Neural cell (in vitro differentiated cells): ENCODE data around the gene LNX2. TPM values are rescaled to one million over a fixed set of nuclear protein-coding genes. Genes with fewer than 3 reads are reported as not detected.

Experiments
- H2AFZ ChIP-seq: fragments of 200-600, 300-800 bp; sonication (generic), shearing (Covaris generic); 2 replicates; pipeline ENCODE4 v1.6.0; 2014; ENCODE audit warnings: low read depth, mild to moderate bottlenecking, antibody characterized with exemption, low read length, moderate library complexity
- H3F3A ChIP-seq: fragments of 200-600 bp; shearing (Covaris generic); 2 replicates; pipeline ENCODE4 v1.6.1; 2016; ENCODE audit warnings: mild to moderate bottlenecking, moderate library complexity, mixed read lengths, antibody characterized with exemption, low read length; ENCODE audit not compliant: insufficient read depth, poor library complexity, severe bottlenecking
- H3K27ac ChIP-seq: fragments of 200-600, 300-800 bp; sonication (generic), shearing (Covaris generic); 2 replicates; pipeline ENCODE4 v1.5.1; 2014; ENCODE audit warnings: mild to moderate bottlenecking, low read length, moderate library complexity
- H3K27me3 ChIP-seq: fragments of 300-800, 200-600 bp; sonication (generic), shearing (Covaris generic); 2 replicates; pipeline ENCODE4 v1.6.0; 2014; ENCODE audit warnings: mild to moderate bottlenecking, low read depth, low read length, moderate library complexity; ENCODE audit not compliant: insufficient read depth
- H3K36me3 ChIP-seq: fragments of 300-800, 200-600 bp; sonication (generic), shearing (Covaris generic); 2 replicates; pipeline ENCODE4 v1.5.1; 2014; ENCODE audit warnings: mild to moderate bottlenecking, antibody characterized with exemption, low read length, moderate library complexity; ENCODE audit not compliant: insufficient read depth
- H3K4me2 ChIP-seq: fragments of 300-800, 200-600 bp; sonication (generic), shearing (Covaris generic); 2 replicates; pipeline ENCODE4 v1.6.0; 2014; ENCODE audit warnings: mild to moderate bottlenecking, low read length
- H3K4me3 ChIP-seq: fragments of 300-800, 200-600 bp; sonication (generic), shearing (Covaris generic); 2 replicates; pipeline ENCODE4 v1.5.1; 2014; ENCODE audit warnings: mild to moderate bottlenecking, low read length, moderate library complexity
- H3K79me2 ChIP-seq: fragments of 200-600 bp; shearing (Covaris generic); replicated peaks from 2 replicates; pipeline ENCODE4 v1.6.0; 2014; ENCODE audit warnings: mild to moderate bottlenecking, low read length, moderate library complexity; ENCODE audit not compliant: insufficient read depth
- H3K9ac ChIP-seq: fragments of 300-800, 200-600 bp; sonication (generic), shearing (Covaris generic); 2 replicates; pipeline ENCODE4 v1.6.1; 2016; ENCODE audit warnings: mild to moderate bottlenecking, low read length, mixed read lengths
- H3K9me2 ChIP-seq: fragments of 200-600 bp; shearing (Covaris generic); 2 replicates; pipeline ENCODE4 v1.6.1; 2016; ENCODE audit warnings: mild to moderate bottlenecking, low read length, mixed read lengths; ENCODE audit not compliant: insufficient read depth
- H3K9me3 ChIP-seq: fragments of 200-600, 300-800 bp; sonication (generic), shearing (Covaris generic); 2 replicates; pipeline ENCODE4 v1.6.1; 2016; ENCODE audit warnings: mild to moderate bottlenecking, mixed run types, low read length, moderate library complexity, mixed read lengths
- H4K20me1 ChIP-seq: fragments of 200-600 bp; shearing (Covaris generic); 2 replicates; pipeline ENCODE4 v1.6.1; 2016; ENCODE audit warnings: mild to moderate bottlenecking, mixed run types; ENCODE audit not compliant: insufficient read depth
- EP300 ChIP-seq: fragments of 450-650 bp; conservative IDR thresholded peaks from 2 replicates; pipeline ENCODE4 v1.6.1; 2014; ENCODE audit warnings: antibody characterized with exemption, mild to moderate bottlenecking, moderate library complexity; ENCODE audit not compliant: poor library complexity, severe bottlenecking
- EZH2 ChIP-seq: fragments of 200-600, 300-800 bp; shearing (Covaris generic), sonication (generic); IDR thresholded peaks from 2 replicates; pipeline ENCODE4 v1.6.1; 2014; ENCODE audit warnings: antibody characterized with exemption, low read length, borderline replicate concordance, mild to moderate bottlenecking; ENCODE audit not compliant: insufficient read depth, poor library complexity, severe bottlenecking
- MXI1 ChIP-seq: fragments of 450-650 bp; conservative IDR thresholded peaks from 2 replicates; pipeline ENCODE4 v1.6.1; 2014; ENCODE audit warnings: antibody characterized with exemption, mild to moderate bottlenecking; ENCODE audit not compliant: poor library complexity, severe bottlenecking
- POLR2AphosphoS5 ChIP-seq: IDR thresholded peaks from 2 replicates; pipeline ENCODE4 v1.6.1; 2012
- RAD21 ChIP-seq: fragments of 450-650 bp; conservative IDR thresholded peaks from 2 replicates; pipeline ENCODE4 v1.6.1; 2014; ENCODE audit warnings: antibody characterized with exemption, mild to moderate bottlenecking, moderate library complexity
- SMC3 ChIP-seq: fragments of 450-650 bp; conservative IDR thresholded peaks from 2 replicates; pipeline ENCODE4 v1.6.1; 2014; ENCODE audit warnings: antibody characterized with exemption, mild to moderate bottlenecking, moderate library complexity; ENCODE audit not compliant: poor library complexity
- TAF1 ChIP-seq: IDR thresholded peaks from 2 replicates; pipeline ENCODE4 v1.6.1; 2012; ENCODE audit warnings: low read depth
- polyA plus RNA-seq: library from polyadenylated mRNA; depleted of rRNA; stranded (reverse); fragments of >200 nt; gene quantifications from 2 replicates; pipeline ENCODE4 v1.2.3, GENCODE V29; 2014
- TF ChIP-seq, protein P1 (sequence below): fragments of 450-650 bp; IDR thresholded peaks from 2 replicates; pipeline ENCODE4 v1.5.1; 2014; ENCODE audit warnings: antibody characterized with exemption, mild to moderate bottlenecking, moderate library complexity; ENCODE audit not compliant: poor library complexity, severe bottlenecking
- TF ChIP-seq, protein P2 (sequence below): IDR thresholded peaks from 2 replicates; pipeline ENCODE4 v1.6.1; 2012; ENCODE audit warnings: borderline replicate concordance

Gene LNX2
- polyA plus RNA-seq, 1 donor from 2014 or later, result 4.2 TPM

DNA sequence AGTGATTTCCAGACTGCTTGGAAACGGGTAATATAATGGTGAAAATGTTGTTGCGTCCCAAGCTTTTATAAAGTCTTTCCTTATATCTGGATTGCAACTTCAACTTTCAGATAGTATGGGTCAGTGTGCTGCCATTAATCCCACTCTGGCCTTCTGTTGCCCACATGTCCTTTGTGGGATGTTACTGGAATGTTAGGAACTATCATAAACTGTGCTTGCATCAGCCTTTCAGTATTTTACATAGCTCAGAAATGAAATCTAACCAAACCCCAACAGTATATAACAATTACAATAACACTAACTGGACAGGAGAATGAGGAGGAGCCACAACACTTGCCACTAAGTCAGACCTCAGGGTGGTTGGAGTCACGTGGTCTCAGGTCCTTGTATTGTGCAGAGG is 78.9 kb downstream of the LNX2 start:
- Histone ChIP-seq H3K27ac (no peak overlapping the region), H4K20me1 (no peaks in the 10 kb centered on the region), H3K9me3 (no peaks in the 10 kb centered on the region), H3K9ac (no peak overlapping the region), H2AFZ (no peak overlapping the region), H3K4me2 (no peak overlapping the region), H3K36me3 (no peaks in the 10 kb centered on the region), H3K79me2 (no peaks in the 10 kb centered on the region), H3K4me3 (no peak overlapping the region), H3F3A (no peaks in the 10 kb centered on the region), H3K27me3 (no peaks in the 10 kb centered on the region), H3K9me2 (no peaks in the 10 kb centered on the region)
- no peak for TF ChIP-seq RAD21
- TF ChIP-seq TAF1, result no peak
- no peak for TF ChIP-seq EZH2
- TF ChIP-seq, protein P1, sequence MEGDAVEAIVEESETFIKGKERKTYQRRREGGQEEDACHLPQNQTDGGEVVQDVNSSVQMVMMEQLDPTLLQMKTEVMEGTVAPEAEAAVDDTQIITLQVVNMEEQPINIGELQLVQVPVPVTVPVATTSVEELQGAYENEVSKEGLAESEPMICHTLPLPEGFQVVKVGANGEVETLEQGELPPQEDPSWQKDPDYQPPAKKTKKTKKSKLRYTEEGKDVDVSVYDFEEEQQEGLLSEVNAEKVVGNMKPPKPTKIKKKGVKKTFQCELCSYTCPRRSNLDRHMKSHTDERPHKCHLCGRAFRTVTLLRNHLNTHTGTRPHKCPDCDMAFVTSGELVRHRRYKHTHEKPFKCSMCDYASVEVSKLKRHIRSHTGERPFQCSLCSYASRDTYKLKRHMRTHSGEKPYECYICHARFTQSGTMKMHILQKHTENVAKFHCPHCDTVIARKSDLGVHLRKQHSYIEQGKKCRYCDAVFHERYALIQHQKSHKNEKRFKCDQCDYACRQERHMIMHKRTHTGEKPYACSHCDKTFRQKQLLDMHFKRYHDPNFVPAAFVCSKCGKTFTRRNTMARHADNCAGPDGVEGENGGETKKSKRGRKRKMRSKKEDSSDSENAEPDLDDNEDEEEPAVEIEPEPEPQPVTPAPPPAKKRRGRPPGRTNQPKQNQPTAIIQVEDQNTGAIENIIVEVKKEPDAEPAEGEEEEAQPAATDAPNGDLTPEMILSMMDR, result no peak
- no peak for TF ChIP-seq EP300

DNA sequence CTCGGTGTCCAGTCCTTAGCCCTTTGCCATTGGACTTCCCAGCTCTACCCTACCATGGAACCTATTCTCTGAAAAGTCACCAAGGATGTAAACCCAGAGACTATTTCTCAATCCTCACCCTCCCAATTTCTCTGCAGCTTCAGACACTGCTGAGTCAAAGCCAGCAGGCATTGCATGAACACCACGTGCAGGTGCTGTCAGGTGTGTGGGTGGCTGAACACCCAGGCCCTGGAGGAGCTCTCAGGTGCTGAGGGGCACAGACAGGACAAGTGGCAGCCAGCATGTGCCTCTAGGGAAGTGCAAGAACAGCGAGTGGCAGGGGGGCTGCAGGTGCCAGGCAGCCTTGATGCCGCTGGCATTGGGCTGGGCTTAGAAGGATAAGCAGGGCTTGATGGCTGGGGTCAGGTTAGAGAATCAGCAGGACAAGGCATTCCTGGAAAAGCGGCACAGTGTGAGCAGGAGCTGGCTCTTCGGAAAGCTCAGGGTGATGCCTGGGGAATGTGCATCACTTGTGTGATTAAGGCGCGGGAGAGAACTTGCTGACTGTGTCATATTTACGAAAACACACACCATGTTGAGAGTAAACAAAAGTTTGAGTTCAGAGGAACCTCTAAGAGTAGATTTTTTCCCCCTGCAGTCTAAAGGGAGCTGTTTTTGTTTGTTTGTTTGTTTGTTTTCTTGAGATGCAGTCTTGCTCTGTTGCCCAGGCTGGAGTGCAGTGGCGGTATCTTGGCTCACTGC is 83.8 kb downstream of the LNX2 start:
- Histone ChIP-seq H3F3A (no peaks in the 10 kb centered on the region), H2AFZ (no peak overlapping the region), H3K79me2 (no peaks in the 10 kb centered on the region), H3K27me3 (no peaks in the 10 kb centered on the region), H3K4me2 (no peak overlapping the region), H4K20me1 (no peaks in the 10 kb centered on the region), H3K36me3 (no peaks in the 10 kb centered on the region), H3K27ac (no peak overlapping the region), H3K9me2 (no peaks in the 10 kb centered on the region), H3K4me3 (no peak overlapping the region), H3K9ac (no peak overlapping the region), H3K9me3 (no peaks in the 10 kb centered on the region)
- no peak for TF ChIP-seq EP300
- TF ChIP-seq, protein P2, sequence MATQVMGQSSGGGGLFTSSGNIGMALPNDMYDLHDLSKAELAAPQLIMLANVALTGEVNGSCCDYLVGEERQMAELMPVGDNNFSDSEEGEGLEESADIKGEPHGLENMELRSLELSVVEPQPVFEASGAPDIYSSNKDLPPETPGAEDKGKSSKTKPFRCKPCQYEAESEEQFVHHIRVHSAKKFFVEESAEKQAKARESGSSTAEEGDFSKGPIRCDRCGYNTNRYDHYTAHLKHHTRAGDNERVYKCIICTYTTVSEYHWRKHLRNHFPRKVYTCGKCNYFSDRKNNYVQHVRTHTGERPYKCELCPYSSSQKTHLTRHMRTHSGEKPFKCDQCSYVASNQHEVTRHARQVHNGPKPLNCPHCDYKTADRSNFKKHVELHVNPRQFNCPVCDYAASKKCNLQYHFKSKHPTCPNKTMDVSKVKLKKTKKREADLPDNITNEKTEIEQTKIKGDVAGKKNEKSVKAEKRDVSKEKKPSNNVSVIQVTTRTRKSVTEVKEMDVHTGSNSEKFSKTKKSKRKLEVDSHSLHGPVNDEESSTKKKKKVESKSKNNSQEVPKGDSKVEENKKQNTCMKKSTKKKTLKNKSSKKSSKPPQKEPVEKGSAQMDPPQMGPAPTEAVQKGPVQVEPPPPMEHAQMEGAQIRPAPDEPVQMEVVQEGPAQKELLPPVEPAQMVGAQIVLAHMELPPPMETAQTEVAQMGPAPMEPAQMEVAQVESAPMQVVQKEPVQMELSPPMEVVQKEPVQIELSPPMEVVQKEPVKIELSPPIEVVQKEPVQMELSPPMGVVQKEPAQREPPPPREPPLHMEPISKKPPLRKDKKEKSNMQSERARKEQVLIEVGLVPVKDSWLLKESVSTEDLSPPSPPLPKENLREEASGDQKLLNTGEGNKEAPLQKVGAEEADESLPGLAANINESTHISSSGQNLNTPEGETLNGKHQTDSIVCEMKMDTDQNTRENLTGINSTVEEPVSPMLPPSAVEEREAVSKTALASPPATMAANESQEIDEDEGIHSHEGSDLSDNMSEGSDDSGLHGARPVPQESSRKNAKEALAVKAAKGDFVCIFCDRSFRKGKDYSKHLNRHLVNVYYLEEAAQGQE, result no peak
- TF ChIP-seq POLR2AphosphoS5, result no peak
- no peak for TF ChIP-seq MXI1
- TF ChIP-seq, protein P1, result no peak
- TF ChIP-seq RAD21, result no peak
- no peak for TF ChIP-seq EZH2
- TF ChIP-seq TAF1, result no peak
- TF ChIP-seq SMC3, result no peak
